Activated CD4-positive, alpha-beta T cell treated with anti-CD3 and anti-CD28 coated beads for 24 hours (primary cell): Measurements from ENCODE around the gene PALB2.

Experiments used
- DNase-seq, 2 donors: peaks; one replicate each; pipeline ENCODE4 v3.0.0-alpha.2; 2020; ENCODE audit warnings: low read depth in 2 of 2

The PALB2 gene

GRCh38 chr16:23640931-23641765 is at the start of gene PALB2, which contains the start of gene DCTN5:
TSS of gene PALB2 (minus strand) at chr16:23641310. CDS start at chr16:23641157, 153 bp downstream.
TSS of gene DCTN5 (plus strand) at chr16:23641466. CDS start at chr16:23641543, 77 bp downstream.
- peak; percentile 76 to 83 for DNase-seq

DNA sequence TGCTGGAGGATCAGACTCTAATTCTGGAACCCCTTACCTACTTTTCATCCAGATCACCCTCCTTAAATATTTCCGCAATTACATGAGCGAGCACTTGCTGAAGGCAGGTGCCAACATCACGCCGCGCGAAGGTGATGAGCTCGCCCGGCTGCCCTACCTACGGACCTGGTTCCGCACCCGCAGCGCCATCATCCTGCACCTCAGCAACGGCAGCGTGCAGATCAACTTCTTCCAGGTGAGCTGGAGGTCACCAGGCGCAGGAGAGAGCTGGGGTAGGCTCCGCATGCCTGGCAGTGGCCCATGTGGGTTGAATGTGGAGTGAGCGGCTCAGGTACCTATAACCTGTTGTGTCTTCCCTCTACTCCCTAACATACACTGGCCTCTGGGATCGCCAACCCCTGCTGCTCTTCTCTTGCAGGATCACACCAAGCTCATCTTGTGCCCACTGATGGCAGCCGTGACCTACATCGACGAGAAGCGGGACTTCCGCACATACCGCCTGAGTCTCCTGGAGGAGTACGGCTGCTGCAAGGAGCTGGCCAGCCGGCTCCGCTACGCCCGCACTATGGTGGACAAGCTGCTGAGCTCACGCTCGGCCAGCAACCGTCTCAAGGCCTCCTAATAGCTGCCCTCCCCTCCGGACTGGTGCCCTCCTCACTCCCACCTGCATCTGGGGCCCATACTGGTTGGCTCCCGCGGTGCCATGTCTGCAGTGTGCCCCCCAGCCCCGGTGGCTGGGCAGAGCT is 48.5 kb upstream of the PALB2 start:
- no peak for DNase-seq

GRCh38 chr16:23687034-23687808 is 46.1 kb upstream of the PALB2 start:
- DNase-seq: no peak

DNA sequence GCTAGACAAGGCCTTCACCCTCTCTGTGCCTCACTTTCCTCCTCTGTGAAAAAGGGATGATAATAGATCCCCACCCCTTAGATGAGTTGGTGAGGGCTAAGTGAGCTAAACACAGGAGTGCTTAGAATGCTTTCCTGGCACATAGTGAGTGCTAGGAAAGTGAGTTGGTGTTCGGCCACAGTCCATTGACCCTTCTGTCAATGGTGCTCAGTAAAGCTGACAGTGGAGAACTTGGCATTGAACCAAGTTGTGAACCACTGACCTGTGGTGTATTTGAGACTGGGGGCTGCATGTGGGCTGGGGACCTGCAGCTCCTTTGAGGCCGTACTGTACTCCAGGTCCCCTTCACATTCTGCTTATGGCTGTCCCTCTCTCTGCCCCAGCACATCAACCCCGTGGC is 42.4 kb upstream of the PALB2 start:
- no peak for DNase-seq

GRCh38 chr16:23682181-23682580 is 41.1 kb upstream of the PALB2 start:
- DNase-seq: no peak

- DNase-seq: no peak
Measured at GRCh38 chr16:23679986-23680336, 38.9 kb upstream of the PALB2 start.

DNA sequence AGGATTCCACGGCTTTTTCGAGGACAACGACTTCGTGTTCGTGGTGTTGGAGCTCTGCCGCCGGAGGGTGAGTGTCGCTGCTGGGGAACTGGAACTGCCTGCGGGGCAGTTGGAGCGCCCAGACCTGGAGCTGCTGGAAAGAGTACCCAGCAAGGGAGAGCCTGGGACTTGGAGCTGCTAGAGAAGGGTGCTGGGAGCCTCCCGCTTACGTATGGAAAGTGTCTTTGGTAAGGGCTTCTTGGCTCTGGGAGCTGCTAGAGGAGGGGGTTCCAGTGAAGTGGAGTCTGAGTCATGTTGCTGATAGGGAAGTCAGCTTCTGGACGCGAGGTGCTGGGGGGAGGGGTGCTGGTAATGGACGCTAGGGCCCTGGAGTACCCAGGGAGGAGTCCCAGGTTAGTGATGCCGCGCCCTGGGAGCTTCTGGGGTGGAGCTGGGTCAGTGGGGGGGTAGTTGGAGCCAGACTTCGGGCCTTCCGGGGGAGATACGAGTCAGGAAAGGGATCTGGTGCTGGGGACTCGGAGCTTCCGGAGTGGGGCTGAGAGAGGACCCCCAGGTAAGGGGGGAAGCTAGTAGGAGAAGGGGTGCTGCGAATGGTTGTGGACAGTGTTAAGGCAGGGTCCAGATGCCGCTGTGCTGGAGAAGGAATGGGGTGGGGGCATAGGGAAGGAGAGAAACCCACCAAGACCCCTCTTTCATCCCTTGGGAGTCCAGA is 38.3 kb upstream of the PALB2 start:
- DNase-seq: no peak

DNA sequence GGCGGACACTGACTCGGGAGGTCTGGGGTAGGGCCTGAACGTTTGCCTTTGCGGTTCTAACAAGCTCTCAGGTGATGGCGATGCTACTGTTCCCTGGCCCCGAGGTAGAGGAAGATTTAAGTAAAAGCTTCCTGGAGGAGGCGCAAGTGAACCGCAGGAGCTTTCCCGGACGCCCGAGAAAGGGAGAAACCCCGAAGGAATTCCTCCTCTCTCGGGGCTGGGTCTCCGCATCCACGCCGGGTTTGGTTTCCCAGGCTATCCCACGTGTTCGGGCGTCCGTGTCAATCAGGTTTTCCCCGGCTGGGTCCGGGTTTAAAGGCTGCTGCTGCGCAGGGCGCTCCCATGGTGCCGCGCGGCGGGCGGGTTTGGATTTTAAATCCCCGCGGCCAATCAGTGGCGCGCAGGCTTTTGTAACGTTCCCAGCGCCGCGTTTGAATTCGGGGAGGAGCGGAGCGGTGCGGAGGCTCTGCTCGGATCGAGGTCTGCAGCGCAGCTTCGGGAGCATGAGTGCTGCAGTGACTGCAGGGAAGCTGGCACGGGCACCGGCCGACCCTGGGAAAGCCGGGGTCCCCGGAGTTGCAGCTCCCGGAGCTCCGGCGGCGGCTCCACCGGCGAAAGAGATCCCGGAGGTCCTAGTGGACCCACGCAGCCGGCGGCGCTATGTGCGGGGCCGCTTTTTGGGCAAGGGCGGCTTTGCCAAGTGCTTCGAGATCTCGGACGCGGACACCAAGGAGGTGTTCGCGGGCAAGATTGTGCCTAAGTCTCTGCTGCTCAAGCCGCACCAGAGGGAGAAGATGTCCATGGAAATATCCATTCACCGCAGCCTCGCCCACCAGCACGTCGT is 37.5 kb upstream of the PALB2 start, which contains the start of gene PLK1:
Gene PLK1, plus strand, starts transcription at position 460 of the 844 bp plus-strand sequence. Its CDS starts 44 bp downstream, at position 504.
- peak; percentile 61 to 80 for DNase-seq

DNA sequence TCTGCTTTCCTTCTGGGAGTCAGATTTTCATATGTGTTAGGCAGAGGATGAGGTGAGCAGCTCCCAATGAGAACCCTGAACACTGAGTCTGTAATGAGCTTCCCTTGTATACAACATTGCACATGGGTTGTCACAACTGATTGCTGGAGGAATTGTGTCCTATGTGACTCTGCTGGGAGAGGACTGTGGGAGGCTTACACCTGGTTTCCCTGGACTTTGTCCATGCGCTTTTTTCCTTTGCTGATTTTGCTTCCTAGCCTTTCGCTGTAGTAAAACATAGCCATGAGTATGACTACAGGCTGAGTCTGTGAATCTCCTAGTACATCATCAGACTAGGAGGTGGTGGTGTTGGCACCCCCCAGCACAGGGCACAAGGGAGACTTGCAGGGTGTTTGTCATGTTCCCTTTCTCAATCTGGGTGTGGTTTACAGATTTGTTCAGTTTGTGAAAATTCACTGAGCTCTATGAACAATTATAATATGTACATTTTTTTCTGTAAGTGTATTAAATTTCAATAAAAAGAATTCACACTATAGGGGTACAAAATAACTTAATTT is 35.9 kb upstream of the PALB2 start:
- DNase-seq: no peak

- no peak for DNase-seq
Measured at GRCh38 chr16:23673971-23674614, 33.0 kb upstream of the PALB2 start.

- DNase-seq: peak in 1 of 2 donors; percentile 14
Measured at GRCh38 chr16:23670137-23670776, 29.1 kb upstream of the PALB2 start.

DNA sequence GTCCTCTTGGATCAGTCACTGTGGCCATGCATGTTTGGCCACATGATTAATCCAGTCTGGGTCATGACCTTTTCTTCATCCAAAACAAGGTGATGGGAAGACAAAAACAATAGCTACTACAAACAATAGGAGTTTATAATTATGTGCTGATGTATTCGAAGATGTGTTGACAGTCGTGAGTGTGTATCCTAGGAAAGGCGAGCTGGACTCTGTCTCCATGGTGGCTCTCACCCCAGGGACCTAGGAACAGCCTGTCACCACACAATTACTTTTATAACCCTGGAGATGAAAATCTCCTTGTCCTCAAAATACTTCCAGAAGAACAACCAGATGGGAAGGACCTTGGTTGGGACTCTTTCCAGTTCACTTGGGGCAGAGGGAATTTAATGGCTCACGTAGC is 27.8 kb upstream of the PALB2 start:
- DNase-seq: no peak

GRCh38 chr16:23668225-23668624 is 27.1 kb upstream of the PALB2 start:
- no peak for DNase-seq

GRCh38 chr16:23667355-23667659 is 26.2 kb upstream of the PALB2 start:
- no peak for DNase-seq

DNA sequence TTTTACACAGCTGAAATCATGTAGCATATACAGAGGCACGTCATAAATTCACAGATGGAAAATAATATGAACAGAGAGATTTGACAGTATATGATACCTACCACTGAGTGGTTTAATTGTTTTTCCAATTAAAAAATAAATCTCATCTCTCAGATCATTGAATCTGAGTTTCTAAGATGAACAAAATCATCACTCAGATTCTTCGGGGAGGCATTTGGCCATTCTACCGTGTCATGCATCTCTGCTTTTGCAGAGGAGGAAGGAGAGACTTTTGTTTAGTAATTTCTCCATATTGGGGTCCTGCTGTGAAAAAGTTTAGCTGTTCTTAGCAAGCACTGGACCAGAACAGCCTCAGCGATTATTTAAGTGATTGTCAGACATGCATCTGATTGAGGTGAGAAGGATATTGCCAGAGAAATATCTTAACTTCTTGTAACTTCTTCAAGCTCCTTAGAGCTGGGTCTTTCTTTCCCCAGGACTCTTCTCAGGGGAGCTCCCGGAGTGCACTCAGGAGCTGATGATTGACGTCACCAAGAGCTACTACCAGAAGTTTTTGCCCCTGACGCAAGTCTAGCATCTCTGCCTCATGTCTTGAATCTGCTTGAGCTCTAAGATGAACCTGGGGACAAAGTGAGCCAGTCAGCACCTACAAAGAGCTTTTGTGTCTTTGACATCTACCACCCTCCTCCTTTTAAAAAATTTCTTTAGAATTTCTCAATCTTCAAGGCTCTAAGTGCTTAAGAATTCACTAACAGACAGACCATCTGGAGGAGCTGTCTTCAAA is 25.7 kb upstream of the PALB2 start:
- no peak for DNase-seq

DNA sequence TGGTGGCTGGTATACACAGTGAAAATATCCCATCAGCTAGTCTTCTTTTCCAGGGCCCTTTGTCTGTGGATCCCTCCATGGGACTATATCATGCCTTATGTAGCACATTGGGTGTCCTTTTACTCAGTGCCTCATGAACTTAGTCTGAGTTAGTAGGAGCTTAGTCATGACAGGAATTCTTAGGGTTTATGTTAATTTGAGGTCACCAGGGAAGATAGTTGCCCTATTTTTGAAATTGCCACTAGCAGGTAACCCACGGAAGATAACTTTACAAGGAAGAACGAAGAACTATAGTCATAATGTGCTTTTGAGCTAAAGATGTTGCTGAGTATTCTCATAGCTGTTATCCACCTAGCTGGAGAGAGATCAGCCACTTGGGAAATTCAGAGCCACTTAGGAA is 22.8 kb upstream of the PALB2 start:
- DNase-seq: no peak

DNA sequence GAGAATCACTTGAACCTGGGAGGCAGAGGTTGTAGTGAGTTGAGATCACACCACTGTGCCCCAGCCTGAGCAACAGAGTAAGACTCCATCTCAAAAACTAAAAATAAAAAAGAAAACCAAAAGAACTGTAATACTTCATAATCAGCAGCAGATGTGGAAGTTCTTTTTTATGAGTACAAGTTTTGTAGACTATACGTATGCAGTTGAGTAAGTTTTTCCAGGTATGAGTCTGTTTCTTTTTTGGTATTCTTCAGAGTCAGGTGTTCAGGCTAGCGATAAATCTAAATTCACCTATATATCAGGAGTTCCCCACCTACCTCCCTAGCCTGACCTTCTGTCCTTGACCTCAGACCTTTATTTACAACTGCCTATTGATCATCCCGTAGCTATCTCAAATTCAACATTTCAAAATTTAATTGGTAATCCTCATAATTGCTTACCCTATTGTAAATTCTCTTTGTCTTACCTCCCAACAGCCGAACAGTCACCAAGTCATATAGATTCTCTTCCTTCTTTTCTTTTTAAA is 10.9 kb upstream of the PALB2 start:
- no peak for DNase-seq

DNA sequence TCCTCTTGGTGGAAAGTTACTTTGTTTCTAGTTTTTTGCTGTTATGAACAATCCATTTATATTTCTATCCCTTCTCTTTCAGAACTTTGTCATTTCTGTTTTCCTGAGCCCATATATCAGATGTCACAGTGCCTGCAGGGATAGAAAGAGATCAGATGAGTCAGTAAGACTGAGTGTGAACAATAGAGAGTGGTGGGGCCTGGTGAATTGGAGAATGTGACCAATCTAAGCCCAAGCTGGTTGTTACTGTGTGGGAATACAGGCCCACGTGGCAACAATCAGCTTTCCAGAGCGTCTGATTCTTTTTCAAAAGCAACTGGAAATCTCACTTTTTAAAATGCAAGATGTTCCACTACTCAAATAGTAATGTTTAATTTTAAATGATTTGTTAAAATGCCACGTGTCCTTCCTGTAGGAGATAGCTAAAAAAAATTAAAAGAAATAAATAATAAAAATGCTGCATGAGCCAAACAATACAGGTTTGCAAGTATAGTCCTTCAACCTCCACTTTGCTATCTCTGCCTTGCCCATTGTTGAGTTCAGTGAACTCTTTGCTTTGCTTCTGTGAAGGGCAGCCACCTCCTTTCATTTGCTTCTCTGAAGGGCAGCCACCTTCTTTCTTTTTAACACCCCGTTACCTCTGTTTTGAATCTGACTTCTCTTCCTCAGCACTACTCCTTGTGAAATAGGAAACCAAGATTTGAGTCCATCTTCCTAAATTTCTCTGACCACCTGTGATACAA is 9.7 kb upstream of the PALB2 start:
- no peak for DNase-seq
